ENCODE measurements around the gene NF1.
A peak's percentile ranks its signal among the peaks of the same experiment; 100 is the strongest.
"Not testable (repeated sequence)": the region's sequence is repeated elsewhere in the genome, so short reads cannot be mapped to it uniquely, and the experiment has no call there.

The NF1 gene

GRCh38 chr17:31136319-31136718, 41.5 kb downstream of the NF1 start:
- DNase-seq: no peak

- no peak for DNase-seq
These were observed 45.3 kb downstream of the NF1 start for GRCh38 chr17:31140111-31140510.

- no peak for DNase-seq
These were observed 49.7 kb downstream of the NF1 start for GRCh38 chr17:31144428-31144827.

GRCh38 chr17:31144836-31145235, 50.1 kb downstream of the NF1 start:
- no peak for DNase-seq

- DNase-seq: peak; percentile 21
These were observed 52.9 kb downstream of the NF1 start for GRCh38 chr17:31147507-31148202.

GRCh38 chr17:31148205-31148604, 53.4 kb downstream of the NF1 start:
- DNase-seq: no peak

- no peak for DNase-seq
These were observed 57.5 kb downstream of the NF1 start for GRCh38 chr17:31152271-31152670.

- no peak for DNase-seq
These were observed 60.5 kb downstream of the NF1 start for GRCh38 chr17:31155208-31155810.

- no peak for DNase-seq
These were observed 61.5 kb downstream of the NF1 start for GRCh38 chr17:31156326-31156725.

GRCh38 chr17:31156864-31157263, 62.1 kb downstream of the NF1 start:
- DNase-seq: not testable (repeated sequence)

GRCh38 chr17:31158746-31159377, 64.1 kb downstream of the NF1 start:
- DNase-seq: no peak

- no peak for DNase-seq
These were observed 68.5 kb downstream of the NF1 start for GRCh38 chr17:31163091-31163781.

- no peak for DNase-seq
These were observed 72.3 kb downstream of the NF1 start for GRCh38 chr17:31167111-31167510.

- DNase-seq: no peak
These were observed 76.9 kb downstream of the NF1 start for GRCh38 chr17:31171701-31172100.

GRCh38 chr17:31172388-31172787, 77.6 kb downstream of the NF1 start:
- no peak for DNase-seq

- DNase-seq: no peak
These were observed 79.4 kb downstream of the NF1 start for GRCh38 chr17:31174215-31174614.

- no peak for DNase-seq
These were observed 80.5 kb downstream of the NF1 start for GRCh38 chr17:31175237-31175636.

- not testable (repeated sequence) for DNase-seq
These were observed 81.4 kb downstream of the NF1 start for GRCh38 chr17:31176143-31176542.

GRCh38 chr17:31178951-31179350, 84.2 kb downstream of the NF1 start:
- not testable (repeated sequence) for DNase-seq

- DNase-seq: no peak
These were observed 100.5 kb downstream of the NF1 start for GRCh38 chr17:31195305-31195704.

- no peak for DNase-seq
These were observed 103.2 kb downstream of the NF1 start for GRCh38 chr17:31198026-31198425.

- DNase-seq: not testable (repeated sequence)
These were observed 103.9 kb downstream of the NF1 start for GRCh38 chr17:31198666-31199065.

GRCh38 chr17:31200287-31200686, 105.5 kb downstream of the NF1 start:
- no peak for DNase-seq

- DNase-seq: no peak
These were observed 108.2 kb downstream of the NF1 start for GRCh38 chr17:31202968-31203367.

Data from NCI-H82 (cell line).